Stimulated activated CD4-positive, alpha-beta T cell treated with anti-CD3 and anti-CD28 coated beads, Interleukin-4, amount 100 ng/mL, for 24 hours (primary cell): ENCODE data around the gene MAP9.
"Not testable (repeated sequence)": the region's sequence is repeated elsewhere in the genome, so short reads cannot be mapped to it uniquely, and the experiment has no call there.

Experiments
- DNase-seq: peaks from one replicate; pipeline ENCODE4 v3.0.0-alpha.2; 2020

The MAP9 gene

DNA sequence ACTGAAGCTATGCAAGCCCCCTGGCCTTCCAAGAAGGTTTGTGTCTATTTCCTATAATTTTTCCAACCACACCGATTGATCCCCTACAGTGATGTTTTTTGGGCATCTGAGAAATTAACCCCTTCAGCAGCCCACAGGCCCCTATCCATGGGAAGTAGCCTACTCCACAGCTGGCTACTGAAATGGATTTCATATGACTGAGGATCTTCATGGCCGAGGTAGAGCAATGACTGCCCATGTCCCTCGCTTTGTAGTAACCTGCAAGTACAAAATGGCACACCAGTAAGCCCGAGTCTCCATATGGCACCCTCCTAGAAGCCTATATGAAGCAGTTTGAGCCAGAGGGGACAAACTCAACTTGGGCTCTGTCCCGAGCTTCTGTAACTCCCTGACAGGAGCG lies 36.8 kb downstream of the MAP9 start:
- no peak for DNase-seq

DNA sequence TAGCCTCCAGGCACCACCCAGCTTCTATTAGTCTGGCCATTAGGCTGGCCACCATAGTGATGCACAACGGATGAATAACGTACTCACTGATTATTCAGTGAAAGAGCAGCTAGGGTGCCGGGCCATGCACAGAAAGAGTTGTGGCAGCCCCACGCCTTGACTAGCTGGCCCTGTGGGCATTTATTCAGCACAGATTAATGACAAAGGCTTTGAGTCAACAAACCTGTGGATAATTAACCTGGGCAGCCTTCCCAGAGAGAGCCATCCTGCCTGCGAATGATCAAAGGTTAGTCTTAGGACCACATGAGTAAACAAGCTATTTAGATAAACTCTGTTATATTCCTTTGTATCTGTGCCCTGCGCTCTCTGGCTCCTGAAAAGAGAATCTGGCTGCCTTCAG lies 37.2 kb downstream of the MAP9 start:
- DNase-seq = no peak

GRCh38 chr4:155338196-155338595 lies 38.6 kb downstream of the MAP9 start:
- DNase-seq = no peak

- DNase-seq = no peak
These were observed 40.5 kb downstream of the MAP9 start for GRCh38 chr4:155336242-155336641.

DNA sequence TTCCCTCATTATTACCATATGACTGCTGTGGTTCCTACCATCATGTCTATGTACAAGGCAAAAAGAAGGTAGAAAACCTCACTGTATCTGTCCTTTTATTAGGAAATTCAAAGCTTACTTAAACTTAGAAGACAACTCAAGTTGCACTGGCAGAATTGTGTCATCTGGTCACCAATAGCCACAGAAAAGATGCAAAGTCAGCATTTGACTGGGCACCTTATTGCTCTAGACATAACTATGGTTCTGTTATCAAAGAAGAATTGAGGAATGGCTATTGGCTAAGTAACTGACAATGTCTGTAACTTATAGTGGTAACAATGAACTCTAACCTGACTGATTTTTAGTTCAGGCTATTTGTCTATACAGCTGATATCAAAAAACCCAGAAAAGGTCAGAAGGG lies 45.3 kb downstream of the MAP9 start:
- DNase-seq = no peak

DNA sequence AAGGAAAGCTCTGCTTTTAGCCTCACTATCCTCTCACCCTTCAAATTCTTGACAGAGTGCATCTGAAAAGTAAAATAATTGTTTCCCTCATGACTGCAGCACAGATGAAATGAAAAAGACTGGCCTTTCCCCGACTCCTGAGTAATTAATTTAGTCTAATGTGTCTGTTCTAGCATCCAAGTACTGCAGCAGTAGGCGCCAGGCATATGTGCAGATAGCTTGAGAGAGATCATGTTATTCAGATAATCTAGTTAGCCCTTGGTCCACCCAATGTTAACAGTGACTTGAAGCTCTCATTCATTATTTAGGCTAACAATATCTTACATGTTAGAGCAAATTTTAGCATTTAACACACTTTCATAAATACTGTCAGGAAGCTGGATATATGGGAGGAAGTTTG lies 54.0 kb downstream of the MAP9 start:
- DNase-seq = no peak

- no peak for DNase-seq
These were observed 55.8 kb downstream of the MAP9 start for GRCh38 chr4:155321006-155321405.

- DNase-seq = no peak
These were observed 57.2 kb downstream of the MAP9 start for GRCh38 chr4:155319516-155319915.

GRCh38 chr4:155312027-155312426 lies 64.7 kb downstream of the MAP9 start:
- not testable (repeated sequence) for DNase-seq

DNA sequence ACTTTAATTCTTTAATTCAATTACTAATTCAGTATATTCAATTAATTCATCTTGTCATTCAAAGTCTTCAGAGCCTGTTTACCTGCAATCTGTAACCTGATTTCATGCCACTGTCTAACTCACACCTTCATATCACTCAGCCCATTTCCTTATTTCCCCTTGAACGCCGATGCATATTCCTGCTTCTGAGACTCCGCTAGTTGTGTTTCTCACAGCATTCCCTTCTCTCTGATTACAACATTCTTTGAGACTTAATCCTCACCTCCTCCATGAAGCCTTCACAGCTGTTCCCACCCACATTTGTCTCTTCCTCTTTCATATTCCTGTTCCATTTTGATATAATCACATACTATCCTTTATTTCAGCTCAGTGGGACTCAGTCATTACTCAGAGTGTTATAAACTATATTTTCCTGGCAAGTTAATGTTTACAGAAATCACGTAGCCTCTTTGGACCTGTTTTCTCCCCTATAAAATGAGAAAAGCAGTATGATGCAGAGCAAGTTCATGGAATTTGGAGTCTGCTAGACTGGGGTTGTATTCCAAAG lies 69.0 kb downstream of the MAP9 start:
- no peak for DNase-seq

DNA sequence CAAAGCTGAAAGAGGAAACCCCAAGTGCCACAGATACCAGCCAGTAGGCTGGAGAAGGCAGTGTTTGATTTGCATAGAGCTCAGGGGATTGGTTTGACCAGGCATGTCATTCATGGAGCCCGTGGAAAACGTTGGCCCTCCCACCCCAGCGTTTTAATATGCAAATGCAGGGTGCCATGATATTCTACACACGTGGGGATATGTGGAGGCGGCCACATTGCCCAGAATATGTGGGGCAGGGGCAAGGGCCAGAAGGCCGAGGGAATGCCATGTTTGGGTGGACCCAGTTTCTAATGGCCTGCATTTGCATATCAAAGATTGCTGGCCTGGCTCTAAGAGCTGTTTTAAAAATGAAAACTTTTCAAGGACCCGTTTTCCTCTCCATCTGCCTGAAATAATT lies 71.1 kb downstream of the MAP9 start:
- DNase-seq = no peak

DNA sequence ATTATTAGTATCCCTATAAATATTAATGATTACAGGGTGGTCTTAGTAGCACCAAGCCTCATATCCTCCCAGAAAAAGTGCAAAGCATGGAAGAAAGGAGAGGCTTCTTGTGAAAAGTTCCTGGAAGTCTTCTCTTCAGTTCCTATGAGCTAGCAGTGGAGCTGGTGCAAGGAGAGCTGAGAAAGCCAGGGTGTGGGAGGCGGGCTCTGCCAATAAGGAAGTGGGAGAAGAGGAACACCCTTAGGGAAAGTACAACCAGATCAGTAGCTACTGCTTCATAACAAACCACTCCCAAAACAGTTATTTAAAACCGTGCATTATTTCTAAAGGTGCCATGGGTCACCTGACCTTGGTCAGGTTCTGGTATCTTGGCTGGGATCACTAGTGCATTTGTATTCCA lies 72.4 kb downstream of the MAP9 start:
- no peak for DNase-seq

GRCh38 chr4:155299103-155299502 lies 77.7 kb downstream of the MAP9 start:
- DNase-seq = no peak
